Measurements from ENCODE around the gene CEP170.
"Not testable (repeated sequence)": the region's sequence is repeated elsewhere in the genome, so short reads cannot be mapped to it uniquely, and the experiment has no call there.

DNA sequence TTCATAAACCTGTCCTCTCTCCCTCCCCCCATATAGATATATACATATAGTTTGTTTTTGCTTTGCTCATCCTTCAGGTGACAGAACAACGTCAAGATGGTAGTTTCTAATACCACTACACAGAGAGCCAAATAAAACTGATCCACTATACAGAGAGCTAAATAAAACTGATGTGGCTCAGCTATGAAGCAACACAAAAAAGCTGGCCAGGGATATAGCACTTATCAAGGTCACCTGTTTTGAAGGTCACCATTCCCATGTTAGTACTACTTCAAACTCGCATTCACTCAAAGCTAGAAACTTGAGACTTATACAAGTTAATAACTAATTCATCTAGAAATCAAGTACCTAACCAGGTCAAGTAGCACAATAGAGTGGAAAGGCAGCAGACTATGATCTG, 61.8 kb downstream of the CEP170 start:
- TF ChIP-seq, protein P1, sequence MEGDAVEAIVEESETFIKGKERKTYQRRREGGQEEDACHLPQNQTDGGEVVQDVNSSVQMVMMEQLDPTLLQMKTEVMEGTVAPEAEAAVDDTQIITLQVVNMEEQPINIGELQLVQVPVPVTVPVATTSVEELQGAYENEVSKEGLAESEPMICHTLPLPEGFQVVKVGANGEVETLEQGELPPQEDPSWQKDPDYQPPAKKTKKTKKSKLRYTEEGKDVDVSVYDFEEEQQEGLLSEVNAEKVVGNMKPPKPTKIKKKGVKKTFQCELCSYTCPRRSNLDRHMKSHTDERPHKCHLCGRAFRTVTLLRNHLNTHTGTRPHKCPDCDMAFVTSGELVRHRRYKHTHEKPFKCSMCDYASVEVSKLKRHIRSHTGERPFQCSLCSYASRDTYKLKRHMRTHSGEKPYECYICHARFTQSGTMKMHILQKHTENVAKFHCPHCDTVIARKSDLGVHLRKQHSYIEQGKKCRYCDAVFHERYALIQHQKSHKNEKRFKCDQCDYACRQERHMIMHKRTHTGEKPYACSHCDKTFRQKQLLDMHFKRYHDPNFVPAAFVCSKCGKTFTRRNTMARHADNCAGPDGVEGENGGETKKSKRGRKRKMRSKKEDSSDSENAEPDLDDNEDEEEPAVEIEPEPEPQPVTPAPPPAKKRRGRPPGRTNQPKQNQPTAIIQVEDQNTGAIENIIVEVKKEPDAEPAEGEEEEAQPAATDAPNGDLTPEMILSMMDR (IDR thresholded peaks at IDR 0.05): not testable (repeated sequence)
- TF ChIP-seq POLR2A (IDR thresholded peaks at IDR 0.05): not testable (repeated sequence)

Data from uterus (tissue), 2 donors.